ENCODE measurements around the gene FIBIN. TPM values are rescaled to one million over a fixed set of nuclear protein-coding genes. Genes with fewer than 3 reads are reported as not detected.

The FIBIN gene
- total RNA-seq, 2 experiments from 2014 or later = not detected

- no peak overlapping the region for H3K4me3 Mint-ChIP-seq
- no peak overlapping the region for H3K27ac Mint-ChIP-seq
- no peaks in the 10 kb centered on the region for H3K9me3 Mint-ChIP-seq (ENCODE audit: insufficient read depth)
- ATAC-seq = no peak
- H3K27me3 Mint-ChIP-seq (ENCODE audit: low read depth) = no peaks in the 10 kb centered on the region
- ChIA-PET CTCF (no interaction called here), POLR2A (no interaction called here)
- no peak for DNase-seq
- H3K36me3 Mint-ChIP-seq (ENCODE audit: low read depth) = no peaks in the 10 kb centered on the region
- no peaks in the 10 kb centered on the region for H3K4me1 Mint-ChIP-seq (ENCODE audit: low read depth)
These were observed 18.5 kb downstream of the FIBIN start for GRCh38 chr11:27012234-27012921.

GRCh38 chr11:27013781-27014361, 20.0 kb downstream of the FIBIN start:
- Mint-ChIP-seq H3K27me3 (ENCODE audit: low read depth) (no peaks in the 10 kb centered on the region), H3K9me3 (ENCODE audit: insufficient read depth) (no peaks in the 10 kb centered on the region)

GRCh38 chr11:27018902-27019529, 25.1 kb downstream of the FIBIN start:
- H3K4me3 Mint-ChIP-seq = no peak overlapping the region
- ChIA-PET POLR2A (no interaction called here), CTCF (no interaction called here)
- DNase-seq = no peak
- no peaks in the 10 kb centered on the region for H3K36me3 Mint-ChIP-seq (ENCODE audit: low read depth)
- H3K9me3 Mint-ChIP-seq (ENCODE audit: insufficient read depth) = no peaks in the 10 kb centered on the region
- no peaks in the 10 kb centered on the region for H3K4me1 Mint-ChIP-seq (ENCODE audit: low read depth)
- ATAC-seq = no peak
- no peaks in the 10 kb centered on the region for H3K27me3 Mint-ChIP-seq (ENCODE audit: low read depth)
- H3K27ac Mint-ChIP-seq = no peak overlapping the region

More at GRCh38 chr11:27013781-27014361, 20.0 kb downstream of the FIBIN start:
- Mint-ChIP-seq H3K4me1 (ENCODE audit: low read depth) (no peaks in the 10 kb centered on the region), H3K4me3 (no peak overlapping the region), H3K27ac (no peak overlapping the region), H3K36me3 (ENCODE audit: low read depth) (no peaks in the 10 kb centered on the region)
- CTCF ChIA-PET = no interaction called here
- ATAC-seq (no peak), DNase-seq (no peak)
- POLR2A ChIA-PET = no interaction called here

GRCh38 chr11:27020751-27021150, 26.8 kb downstream of the FIBIN start:
- ATAC-seq (no peak), DNase-seq (no peak)
- Mint-ChIP-seq H3K4me1 (ENCODE audit: low read depth) (no peaks in the 10 kb centered on the region), H3K27ac (no peak overlapping the region), H3K36me3 (ENCODE audit: low read depth) (no peaks in the 10 kb centered on the region), H3K9me3 (ENCODE audit: insufficient read depth) (no peaks in the 10 kb centered on the region), H3K27me3 (ENCODE audit: low read depth) (no peaks in the 10 kb centered on the region), H3K4me3 (no peak overlapping the region)
- CTCF ChIA-PET = no interaction called here
- POLR2A ChIA-PET = no interaction called here

- H3K9me3 Mint-ChIP-seq (ENCODE audit: insufficient read depth) = no peaks in the 10 kb centered on the region
- H3K27me3 Mint-ChIP-seq (ENCODE audit: low read depth) = no peaks in the 10 kb centered on the region
- no peaks in the 10 kb centered on the region for H3K36me3 Mint-ChIP-seq (ENCODE audit: low read depth)
- no peak overlapping the region for H3K4me3 Mint-ChIP-seq
- no peak for DNase-seq
- CTCF ChIA-PET = no interaction called here
- no peaks in the 10 kb centered on the region for H3K4me1 Mint-ChIP-seq (ENCODE audit: low read depth)
- ATAC-seq = no peak
- POLR2A ChIA-PET = no interaction called here
- H3K27ac Mint-ChIP-seq = no peak overlapping the region
These were observed 28.8 kb downstream of the FIBIN start for GRCh38 chr11:27022659-27023251.

GRCh38 chr11:27024865-27025264, 31.0 kb downstream of the FIBIN start:
- POLR2A ChIA-PET = interaction anchor here (0.6 kb wide), 1 partner anchor 926 kb away, joined by 3 read pairs; no protein-coding TSS in a partner anchor
- Mint-ChIP-seq H3K9me3 (ENCODE audit: insufficient read depth) (peaks cover 4% of the 10 kb centered on the region), H3K27me3 (ENCODE audit: low read depth) (no peaks in the 10 kb centered on the region), H3K4me1 (ENCODE audit: low read depth) (no peaks in the 10 kb centered on the region), H3K4me3 (no peak overlapping the region), H3K36me3 (ENCODE audit: low read depth) (no peaks in the 10 kb centered on the region), H3K27ac (no peak overlapping the region)
- ATAC-seq (no peak), DNase-seq (no peak)
- CTCF ChIA-PET = no interaction called here

GRCh38 chr11:27025312-27025955, 31.5 kb downstream of the FIBIN start:
- no peaks in the 10 kb centered on the region for H3K27me3 Mint-ChIP-seq (ENCODE audit: low read depth)
- POLR2A ChIA-PET = interaction anchor here (0.6 kb wide), 1 partner anchor 926 kb away, joined by 3 read pairs; no protein-coding TSS in a partner anchor

GRCh38 chr11:27025957-27026733, 32.2 kb downstream of the FIBIN start:
- no peaks in the 10 kb centered on the region for H3K27me3 Mint-ChIP-seq (ENCODE audit: low read depth)

More at GRCh38 chr11:27025312-27025955, 31.5 kb downstream of the FIBIN start:
- ATAC-seq (no peak), DNase-seq (no peak)
- Mint-ChIP-seq H3K27ac (no peak overlapping the region), H3K4me1 (ENCODE audit: low read depth) (no peaks in the 10 kb centered on the region), H3K4me3 (no peak overlapping the region), H3K9me3 (ENCODE audit: insufficient read depth) (peaks cover 4% of the 10 kb centered on the region), H3K36me3 (ENCODE audit: low read depth) (no peaks in the 10 kb centered on the region)
- CTCF ChIA-PET = no interaction called here

GRCh38 chr11:27028561-27028965, 34.7 kb downstream of the FIBIN start:
- POLR2A ChIA-PET = no interaction called here
- DNase-seq = no peak
- no peak for ATAC-seq
- H3K9me3 Mint-ChIP-seq (ENCODE audit: insufficient read depth) = peaks cover 11% of the 10 kb centered on the region
- H3K27ac Mint-ChIP-seq = no peak overlapping the region
- H3K4me3 Mint-ChIP-seq = no peak overlapping the region
- H3K27me3 Mint-ChIP-seq (ENCODE audit: low read depth) = no peaks in the 10 kb centered on the region
- CTCF ChIA-PET = no interaction called here
- H3K36me3 Mint-ChIP-seq (ENCODE audit: low read depth) = no peaks in the 10 kb centered on the region
- H3K4me1 Mint-ChIP-seq (ENCODE audit: low read depth) = no peaks in the 10 kb centered on the region

More at GRCh38 chr11:27025957-27026733, 32.2 kb downstream of the FIBIN start:
- Mint-ChIP-seq H3K4me3 (no peak overlapping the region), H3K27ac (no peak overlapping the region), H3K9me3 (ENCODE audit: insufficient read depth) (peaks cover 6% of the 10 kb centered on the region), H3K4me1 (ENCODE audit: low read depth) (no peaks in the 10 kb centered on the region), H3K36me3 (ENCODE audit: low read depth) (no peaks in the 10 kb centered on the region)
- ChIA-PET CTCF (no interaction called here), POLR2A (no interaction called here)
- DNase-seq (no peak), ATAC-seq (no peak)

GRCh38 chr11:27029966-27030365, 36.1 kb downstream of the FIBIN start:
- Mint-ChIP-seq H3K27me3 (ENCODE audit: low read depth) (no peaks in the 10 kb centered on the region), H3K4me1 (ENCODE audit: low read depth) (no peaks in the 10 kb centered on the region), H3K4me3 (no peak overlapping the region), H3K36me3 (ENCODE audit: low read depth) (no peaks in the 10 kb centered on the region), H3K9me3 (ENCODE audit: insufficient read depth) (peaks cover 11% of the 10 kb centered on the region), H3K27ac (no peak overlapping the region)
- CTCF ChIA-PET = no interaction called here
- ATAC-seq (no peak), DNase-seq (no peak)
- POLR2A ChIA-PET = no interaction called here

- ChIA-PET POLR2A (no interaction called here), CTCF (no interaction called here)
- Mint-ChIP-seq H3K27me3 (ENCODE audit: low read depth) (no peaks in the 10 kb centered on the region), H3K4me1 (ENCODE audit: low read depth) (no peaks in the 10 kb centered on the region), H3K4me3 (no peak overlapping the region), H3K27ac (no peak overlapping the region), H3K9me3 (ENCODE audit: insufficient read depth) (peaks cover 11% of the 10 kb centered on the region), H3K36me3 (ENCODE audit: low read depth) (no peaks in the 10 kb centered on the region)
- no peak for ATAC-seq
- no peak for DNase-seq
These were observed 37.8 kb downstream of the FIBIN start for GRCh38 chr11:27031754-27032153.
